ENCODE measurements around the gene SPINK8.
"Not testable (repeated sequence)": the region's sequence is repeated elsewhere in the genome, so short reads cannot be mapped to it uniquely, and the experiment has no call there.

Gene SPINK8

DNA sequence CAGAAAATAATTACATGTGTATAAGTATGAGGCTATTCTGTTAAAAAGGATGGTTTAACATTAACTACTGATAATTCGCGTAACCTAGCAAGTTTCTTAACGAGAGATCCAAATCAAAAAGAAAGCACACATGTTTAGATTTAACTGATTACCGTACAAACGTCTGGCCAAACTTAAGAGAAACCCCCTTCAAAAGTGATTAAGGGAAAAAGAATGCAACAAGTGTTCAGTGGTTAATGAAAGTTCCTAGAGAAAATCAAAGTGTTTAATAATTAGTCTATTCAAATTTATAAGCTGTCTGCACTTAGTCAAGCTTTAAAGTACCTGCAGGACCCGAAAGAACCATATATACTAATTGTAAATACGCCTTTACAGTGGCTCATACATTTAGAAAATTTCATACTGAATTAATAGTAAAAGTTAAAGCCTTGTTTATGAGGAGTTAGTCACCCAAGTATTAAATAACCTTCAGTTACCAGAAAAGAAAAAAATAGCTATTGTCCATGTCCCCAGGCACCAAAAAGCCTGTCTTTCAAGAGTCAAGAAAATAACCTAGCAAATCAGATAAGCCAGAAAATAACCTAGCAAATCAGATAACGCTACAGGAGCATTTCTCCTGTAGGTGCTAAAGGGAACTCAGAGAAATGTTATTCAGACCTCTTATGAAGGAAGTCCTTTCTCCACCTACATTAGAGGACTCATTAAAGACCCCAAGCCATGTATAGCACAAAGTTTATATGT is 58.0 kb downstream of the SPINK8 start:
- no peak for DNase-seq

DNA sequence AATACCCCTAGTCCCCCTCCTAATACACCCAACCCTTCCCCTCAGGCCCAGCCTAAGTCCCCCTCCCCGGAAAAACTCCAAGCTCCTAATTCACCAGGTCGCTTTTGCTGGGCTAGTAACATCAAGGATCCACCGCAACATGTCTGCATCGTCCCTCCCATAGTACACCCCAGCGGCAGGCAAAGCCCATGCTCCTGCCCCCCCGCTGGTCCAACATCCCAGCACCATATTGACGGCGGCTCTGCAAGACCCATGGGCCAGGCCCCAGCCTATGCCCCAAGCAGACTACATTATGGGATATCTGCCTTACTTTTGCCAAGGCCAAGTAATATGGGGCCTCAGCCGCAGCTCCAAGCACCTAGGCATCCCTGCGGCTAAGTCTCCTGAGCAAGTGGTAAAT is 59.0 kb downstream of the SPINK8 start:
- no peak for DNase-seq

DNA sequence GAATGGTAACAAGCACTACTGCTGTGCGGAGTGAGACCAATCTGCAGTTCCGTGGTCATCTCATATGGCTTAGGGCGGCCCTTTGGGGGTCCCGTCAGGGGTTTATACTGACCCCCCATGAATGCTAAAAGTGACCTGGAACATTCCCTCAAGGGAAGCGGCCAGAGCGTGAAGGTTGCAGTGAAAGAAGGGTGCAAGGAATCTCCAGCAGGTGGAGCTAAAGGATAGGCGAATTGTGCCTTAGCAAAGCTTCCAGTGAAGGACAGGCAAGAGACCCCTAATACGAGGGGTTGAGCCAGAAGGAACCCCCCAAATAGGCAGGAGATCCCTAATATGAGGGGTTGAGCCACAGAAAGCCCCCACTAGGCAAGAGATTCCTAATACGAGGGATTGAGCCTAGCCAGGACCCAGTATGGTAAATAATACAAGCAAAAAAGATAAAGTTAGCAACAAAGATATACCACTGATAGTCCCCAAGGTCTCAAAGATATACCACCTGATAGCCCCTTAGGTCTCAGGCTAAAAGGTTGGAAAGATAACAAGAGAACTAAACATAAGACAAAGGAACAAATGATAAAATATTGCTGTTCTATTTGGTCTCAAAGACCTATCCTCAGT is 59.8 kb downstream of the SPINK8 start:
- DNase-seq = peak; percentile 43

DNA sequence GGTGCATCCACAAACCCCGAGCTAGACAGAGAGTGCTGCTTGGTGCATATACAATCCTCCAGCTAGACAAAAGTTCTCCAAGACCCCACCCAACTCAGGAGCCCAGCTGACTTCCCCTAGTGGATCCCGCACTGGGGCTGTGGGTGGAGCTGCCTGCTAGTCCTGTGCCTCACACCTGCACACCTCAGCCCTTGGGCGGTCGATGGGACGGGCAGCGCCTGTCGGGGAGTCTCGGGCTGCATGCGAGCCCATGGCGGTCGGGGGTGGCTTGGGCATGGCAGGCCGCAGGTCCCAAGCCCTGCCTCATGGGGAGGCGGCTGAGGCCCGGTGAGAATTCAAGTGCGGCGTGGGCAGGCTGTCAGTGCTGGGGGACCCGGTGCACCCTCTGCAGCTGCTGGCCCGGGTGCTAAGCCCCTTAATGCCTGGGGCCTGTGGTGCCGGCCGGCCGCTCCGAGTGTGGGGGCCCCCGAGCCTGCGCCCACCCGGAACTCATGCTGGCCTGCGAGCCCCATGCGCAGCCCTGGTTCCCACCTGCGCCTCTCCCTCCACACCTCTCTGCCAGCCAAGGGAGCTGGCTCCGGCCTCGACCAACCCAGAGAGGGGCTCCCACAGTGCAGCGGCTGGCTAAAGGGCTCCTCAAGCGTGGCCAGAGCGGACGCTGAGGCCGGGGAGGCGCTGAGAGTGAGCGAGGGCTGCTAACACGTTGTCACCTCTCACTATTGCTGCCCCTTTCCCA is 61.5 kb downstream of the SPINK8 start:
- DNase-seq = no peak

DNA sequence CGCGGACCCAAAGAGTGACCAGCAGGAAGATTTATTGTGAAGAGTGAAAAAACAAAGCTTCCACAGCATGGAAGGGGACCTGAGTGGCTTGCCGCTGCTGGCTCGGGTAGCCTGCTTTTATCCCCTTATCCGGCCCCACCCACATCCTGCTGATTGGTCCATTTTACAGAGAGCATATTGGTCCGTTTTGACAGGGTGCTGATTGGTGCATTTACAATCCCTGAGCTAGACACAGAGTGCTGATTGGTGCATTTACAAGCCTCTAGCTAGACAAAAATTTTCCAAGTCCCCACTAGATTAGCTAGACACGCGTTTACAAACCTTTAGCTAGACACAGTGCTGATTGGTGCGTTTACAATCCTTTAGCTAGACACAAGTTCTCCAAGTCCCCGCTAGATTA is 62.2 kb downstream of the SPINK8 start:
- not testable (repeated sequence) for DNase-seq

DNA sequence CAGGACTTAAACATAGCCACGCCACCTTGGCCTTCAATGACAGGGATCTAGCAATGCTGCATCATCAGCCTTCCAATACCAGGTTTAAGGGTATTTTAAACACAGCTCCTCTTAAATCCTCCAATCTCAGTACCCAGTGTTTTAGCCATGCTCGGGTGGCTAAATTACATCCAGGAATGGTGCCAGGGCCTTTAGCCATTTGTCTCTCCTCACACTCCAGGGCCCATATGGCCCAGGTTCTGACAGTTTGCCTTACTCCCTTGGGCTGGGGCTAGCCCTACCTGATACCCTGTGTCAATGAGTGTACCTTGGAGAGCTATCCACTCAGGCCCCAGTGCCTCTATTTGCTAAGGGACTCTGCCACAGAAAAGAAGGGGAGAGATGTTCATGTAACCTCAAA is 63.2 kb downstream of the SPINK8 start:
- DNase-seq = no peak

DNA sequence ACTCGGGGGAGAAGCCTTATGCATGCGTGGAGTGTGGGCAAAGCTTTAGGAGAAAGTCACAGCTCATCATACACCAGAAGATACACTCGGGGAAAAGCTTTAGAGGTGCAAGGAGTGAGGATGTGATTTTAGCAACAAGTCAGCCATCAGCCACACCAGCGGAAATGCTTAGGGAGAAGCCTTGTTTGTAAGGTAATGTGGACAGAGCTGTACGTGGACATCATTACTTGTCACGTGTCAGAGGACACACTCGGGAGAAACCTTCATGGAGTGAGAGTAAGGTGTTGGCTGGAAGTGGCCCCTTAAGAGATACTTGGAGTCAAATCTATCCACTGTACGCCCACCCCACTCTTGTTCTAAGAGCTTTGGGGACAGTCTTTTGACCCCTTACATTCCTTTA is 63.9 kb downstream of the SPINK8 start:
- DNase-seq = no peak

DNA sequence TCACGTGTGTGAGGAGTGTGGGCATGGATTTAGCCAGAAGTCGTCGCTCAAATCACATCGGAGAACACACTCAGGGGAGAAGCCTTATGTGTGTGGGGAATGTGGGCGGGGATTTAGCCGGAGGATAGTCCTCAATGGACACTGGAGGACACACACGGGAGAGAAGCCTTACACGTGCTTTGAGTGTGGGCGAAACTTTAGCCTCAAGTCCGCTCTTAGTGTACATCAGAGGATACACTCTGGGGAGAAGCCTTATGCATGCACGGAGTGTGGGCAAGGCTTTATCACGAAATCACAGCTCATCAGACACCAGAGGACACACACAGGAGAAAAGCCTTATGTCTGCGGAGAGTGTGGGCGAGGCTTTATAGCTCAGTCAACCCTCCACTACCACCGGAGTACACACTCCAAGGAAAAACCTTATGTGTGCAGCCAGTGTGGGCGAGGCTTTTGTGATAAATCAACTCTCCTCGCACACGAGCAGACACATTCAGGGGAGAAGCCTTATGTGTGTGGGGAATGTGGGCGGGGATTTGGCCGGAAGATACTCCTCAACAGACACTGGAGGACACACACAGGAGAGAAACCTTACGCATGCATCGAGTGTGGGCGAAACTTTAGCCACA is 64.4 kb downstream of the SPINK8 start:
- DNase-seq = peak; percentile 66

DNA sequence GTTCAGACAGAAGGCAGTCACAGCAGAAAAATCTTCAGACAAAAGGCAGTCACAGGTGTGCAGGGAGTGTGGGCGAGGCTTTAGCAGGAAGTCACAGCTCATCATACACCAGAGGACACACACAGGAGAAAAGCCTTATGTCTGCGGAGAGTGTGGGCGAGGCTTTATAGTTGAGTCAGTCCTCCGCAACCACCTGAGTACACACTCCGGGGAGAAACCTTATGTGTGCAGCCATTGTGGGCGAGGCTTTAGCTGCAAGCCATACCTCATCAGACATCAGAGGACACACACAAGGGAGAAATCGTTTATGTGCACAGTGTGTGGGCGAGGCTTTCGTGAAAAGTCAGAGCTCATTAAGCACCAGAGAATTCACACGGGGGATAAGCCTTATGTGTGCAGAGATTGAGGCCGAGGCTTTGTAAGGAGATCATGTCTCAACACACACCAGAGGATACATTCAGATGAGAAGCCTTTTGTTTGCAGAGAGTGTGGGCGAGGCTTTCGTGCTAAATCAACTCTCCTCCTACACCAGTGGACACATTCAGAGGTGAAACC is 65.0 kb downstream of the SPINK8 start:
- DNase-seq = peak; percentile 88

DNA sequence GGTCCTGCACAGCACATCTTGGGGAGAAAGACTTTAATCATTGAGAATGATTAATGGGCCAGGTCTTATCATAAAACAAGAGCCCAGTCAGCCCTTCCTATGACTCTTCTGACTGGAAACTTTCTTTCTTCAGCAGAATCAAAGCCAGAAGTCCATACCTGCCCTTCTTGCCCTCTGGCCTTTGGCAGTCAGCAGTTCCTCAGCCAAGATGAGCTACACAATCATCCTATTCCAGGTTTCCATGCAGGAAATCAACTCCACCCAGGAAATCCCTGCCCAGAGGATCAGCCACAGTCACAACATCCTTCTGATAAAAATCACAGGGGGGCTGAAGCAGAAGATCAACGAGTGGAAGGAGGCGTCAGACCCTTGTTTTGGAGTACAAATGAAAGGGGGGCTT is 65.7 kb downstream of the SPINK8 start:
- DNase-seq = no peak

DNA sequence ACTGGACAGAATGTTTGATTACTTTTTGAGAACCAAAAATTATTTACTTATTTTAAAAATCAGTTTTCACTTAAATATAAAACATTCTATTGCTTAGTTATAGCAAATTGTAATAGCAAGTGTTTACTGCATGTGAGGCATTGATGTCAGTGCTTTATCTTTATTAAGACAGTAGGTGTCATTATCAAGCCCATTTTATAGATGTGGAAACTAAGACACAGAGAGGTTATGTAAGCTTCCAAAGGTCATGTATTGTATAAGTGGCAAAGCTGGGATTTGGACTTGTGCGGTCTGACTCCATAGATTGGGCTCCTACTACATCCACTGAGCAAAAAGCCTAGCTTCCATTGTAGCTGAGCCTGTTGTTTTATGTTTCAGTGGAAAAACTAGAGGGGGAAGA is 74.9 kb downstream of the SPINK8 start:
- DNase-seq = no peak
